Fibroblast of the conjunctiva (primary cell): ENCODE measurements around the gene PLD6.
"Not testable (repeated sequence)": the region's sequence is repeated elsewhere in the genome, so short reads cannot be mapped to it uniquely, and the experiment has no call there.

Experiments used
- DNase-seq: peaks from one replicate; pipeline ENCODE4 v3.0.0-alpha.2; 2010; ENCODE audit warnings: low read depth

The PLD6 gene

GRCh38 chr17:17206124-17206912 is at the start of gene PLD6:
TSS of gene PLD6 (minus strand) at chr17:17206333. CDS start at chr17:17206286, 47 bp downstream.
- DNase-seq, result peak; percentile 71

- not testable (repeated sequence) for DNase-seq
Measured at GRCh38 chr17:17255689-17256088, 49.6 kb upstream of the PLD6 start.

GRCh38 chr17:17254036-17254435 is 47.9 kb upstream of the PLD6 start:
- DNase-seq, result no peak

- no peak for DNase-seq
Measured at GRCh38 chr17:17253406-17253805, 47.3 kb upstream of the PLD6 start.

GRCh38 chr17:17252149-17252661 is 46.1 kb upstream of the PLD6 start:
- no peak for DNase-seq

- no peak for DNase-seq
Measured at GRCh38 chr17:17246879-17247278, 40.7 kb upstream of the PLD6 start.

- DNase-seq, result no peak
Measured at GRCh38 chr17:17243163-17243562, 37.0 kb upstream of the PLD6 start.

GRCh38 chr17:17242246-17242645 is 36.1 kb upstream of the PLD6 start:
- no peak for DNase-seq

GRCh38 chr17:17241656-17242055 is 35.5 kb upstream of the PLD6 start:
- no peak for DNase-seq

GRCh38 chr17:17239832-17240231 is 33.7 kb upstream of the PLD6 start:
- no peak for DNase-seq

- peak; percentile 68 for DNase-seq
Measured at GRCh38 chr17:17237026-17237799, 31.1 kb upstream of the PLD6 start, which contains the start of gene FLCN. TSS of gene FLCN (minus strand) at chr17:17237168. CDS start at chr17:17228137, 9,031 bp downstream.

- no peak for DNase-seq
Measured at GRCh38 chr17:17236295-17237025, 30.3 kb upstream of the PLD6 start.

- no peak for DNase-seq
Measured at GRCh38 chr17:17235212-17236174, 29.4 kb upstream of the PLD6 start.

GRCh38 chr17:17232303-17232621 is 26.1 kb upstream of the PLD6 start:
- no peak for DNase-seq

GRCh38 chr17:17231621-17232302 is 25.6 kb upstream of the PLD6 start:
- DNase-seq, result no peak

- DNase-seq, result no peak
Measured at GRCh38 chr17:17229416-17230384, 23.6 kb upstream of the PLD6 start.

GRCh38 chr17:17228521-17229279 is 22.6 kb upstream of the PLD6 start:
- DNase-seq, result no peak
